ENCODE data around the gene RNU1-4.
"Not testable (repeated sequence)": the region's sequence is repeated elsewhere in the genome, so short reads cannot be mapped to it uniquely, and the experiment has no call there.

Gene RNU1-4

DNA sequence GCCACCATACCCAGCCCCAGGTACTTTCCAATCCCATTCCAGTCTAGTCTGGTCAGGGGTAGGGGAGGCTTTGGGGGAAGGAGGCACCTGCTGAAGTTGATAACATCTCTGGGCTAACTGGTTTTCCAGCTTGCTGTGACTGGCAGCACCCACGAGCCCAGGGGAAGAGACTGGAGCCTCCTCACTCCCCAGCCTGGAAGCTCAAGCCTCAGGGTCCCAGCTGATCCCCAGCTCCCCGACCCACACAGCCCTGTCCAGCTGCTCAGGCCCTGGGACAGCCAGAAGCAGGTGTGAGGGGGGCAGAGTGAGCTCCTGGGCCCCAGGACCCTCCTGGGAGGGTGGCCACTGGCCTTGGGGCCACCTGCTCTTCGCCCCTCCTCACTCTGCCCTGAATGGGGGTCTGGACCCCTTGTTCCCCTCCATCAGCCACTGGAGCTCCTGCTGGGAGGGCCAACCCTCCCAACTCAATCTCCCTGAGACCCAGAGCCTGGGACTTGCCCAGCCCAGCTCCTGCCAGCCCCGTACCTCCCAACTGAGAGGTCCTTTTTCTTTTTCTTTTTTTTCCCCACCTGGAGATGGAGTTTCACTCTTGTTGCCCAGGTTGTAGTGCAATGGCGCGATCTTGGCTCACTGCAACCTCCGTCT lies 23.5 kb upstream of the RNU1-4 start:
- H4K20me1 ChIP-seq (ENCODE audit: insufficient read depth, low read length) = 0 out of 2 replicates have a peak, but pooled peaks cover 4% of the 10 kb centered on the region
- no peak overlapping the region for H3K27ac ChIP-seq (ENCODE audit: low read length)
- H3K36me3 ChIP-seq (replicated peaks; ENCODE audit: low read depth, low read length) = no peaks in the 10 kb centered on the region
- peaks cover 46% of the 10 kb centered on the region for H3K27me3 ChIP-seq (ENCODE audit: low read depth, low read length)
- peaks cover 10% of the 10 kb centered on the region for H3K4me1 ChIP-seq (ENCODE audit: low read length)
- H3K9ac ChIP-seq (ENCODE audit: low read length) = no peak overlapping the region
- no peaks in the 10 kb centered on the region for H3K9me3 ChIP-seq (ENCODE audit: insufficient read depth, low read length)
- TF ChIP-seq, protein P1, sequence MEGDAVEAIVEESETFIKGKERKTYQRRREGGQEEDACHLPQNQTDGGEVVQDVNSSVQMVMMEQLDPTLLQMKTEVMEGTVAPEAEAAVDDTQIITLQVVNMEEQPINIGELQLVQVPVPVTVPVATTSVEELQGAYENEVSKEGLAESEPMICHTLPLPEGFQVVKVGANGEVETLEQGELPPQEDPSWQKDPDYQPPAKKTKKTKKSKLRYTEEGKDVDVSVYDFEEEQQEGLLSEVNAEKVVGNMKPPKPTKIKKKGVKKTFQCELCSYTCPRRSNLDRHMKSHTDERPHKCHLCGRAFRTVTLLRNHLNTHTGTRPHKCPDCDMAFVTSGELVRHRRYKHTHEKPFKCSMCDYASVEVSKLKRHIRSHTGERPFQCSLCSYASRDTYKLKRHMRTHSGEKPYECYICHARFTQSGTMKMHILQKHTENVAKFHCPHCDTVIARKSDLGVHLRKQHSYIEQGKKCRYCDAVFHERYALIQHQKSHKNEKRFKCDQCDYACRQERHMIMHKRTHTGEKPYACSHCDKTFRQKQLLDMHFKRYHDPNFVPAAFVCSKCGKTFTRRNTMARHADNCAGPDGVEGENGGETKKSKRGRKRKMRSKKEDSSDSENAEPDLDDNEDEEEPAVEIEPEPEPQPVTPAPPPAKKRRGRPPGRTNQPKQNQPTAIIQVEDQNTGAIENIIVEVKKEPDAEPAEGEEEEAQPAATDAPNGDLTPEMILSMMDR (IDR thresholded peaks at IDR 0.05; ENCODE audit: low read depth, low read length) = no peak
- TF ChIP-seq EZH2phosphoT487 (IDR thresholded peaks at IDR 0.05; ENCODE audit: low read depth) = no peak
- H2AFZ ChIP-seq (ENCODE audit: low read depth, low read length) = no peak overlapping the region
- H3K79me2 ChIP-seq (ENCODE audit: low read length) = no peaks in the 10 kb centered on the region
- no peak overlapping the region for H3K4me3 ChIP-seq (ENCODE audit: low read length)
- no peak overlapping the region for H3K4me2 ChIP-seq (ENCODE audit: low read length)

DNA sequence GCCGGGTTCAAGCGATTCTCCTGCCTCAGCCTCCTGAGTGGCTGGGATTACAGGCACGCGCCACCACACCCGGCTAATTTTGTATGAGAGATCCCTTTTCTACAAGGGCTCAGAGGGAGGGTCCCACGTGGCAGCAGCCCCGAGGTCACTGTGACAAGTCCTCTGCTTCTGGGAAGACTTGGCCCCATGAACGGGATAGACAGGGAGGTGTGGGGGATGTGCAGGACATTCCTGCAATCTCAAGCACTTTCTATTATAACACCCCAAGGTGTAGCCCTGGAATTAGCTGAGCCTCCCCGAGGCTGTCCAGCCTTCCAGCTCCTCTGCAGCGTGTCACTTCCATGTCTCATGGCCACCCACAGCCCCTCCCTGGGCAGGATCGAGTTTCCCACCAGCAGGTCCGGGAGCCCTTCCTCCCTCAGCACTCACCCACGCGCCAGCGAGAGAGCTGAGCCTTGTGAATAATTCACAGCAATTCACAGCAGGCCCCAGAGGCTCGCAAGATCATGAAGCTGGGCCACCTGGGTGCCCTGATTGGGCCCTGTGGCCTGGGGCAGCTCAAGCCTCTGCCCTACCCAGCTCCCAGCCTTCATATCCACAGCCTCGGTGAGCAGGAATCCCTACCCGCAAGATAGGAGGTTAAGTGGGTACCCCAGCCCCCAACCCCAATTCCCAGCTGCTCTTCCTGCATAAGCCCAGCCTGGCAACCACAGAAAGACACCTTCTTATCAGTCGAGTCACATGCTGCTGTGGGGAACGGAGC lies 22.8 kb upstream of the RNU1-4 start:
- Histone ChIP-seq H4K20me1 (ENCODE audit: insufficient read depth, low read length) (0 out of 2 replicates have a peak, but pooled peaks cover 4% of the 10 kb centered on the region), H3K4me2 (ENCODE audit: low read length) (no peak overlapping the region), H3K36me3 (replicated peaks; ENCODE audit: low read depth, low read length) (no peaks in the 10 kb centered on the region), H3K9ac (ENCODE audit: low read length) (no peak overlapping the region), H3K79me2 (ENCODE audit: low read length) (no peaks in the 10 kb centered on the region), H2AFZ (ENCODE audit: low read depth, low read length) (no peak overlapping the region), H3K4me1 (ENCODE audit: low read length) (peaks cover 10% of the 10 kb centered on the region), H3K27me3 (ENCODE audit: low read depth, low read length) (peaks cover 53% of the 10 kb centered on the region), H3K4me3 (ENCODE audit: low read length) (no peak overlapping the region), H3K9me3 (ENCODE audit: insufficient read depth, low read length) (no peaks in the 10 kb centered on the region), H3K27ac (ENCODE audit: low read length) (no peak overlapping the region)
- TF ChIP-seq, protein P1 (IDR thresholded peaks at IDR 0.05; ENCODE audit: low read depth, low read length) = no peak
- TF ChIP-seq EZH2phosphoT487 (IDR thresholded peaks at IDR 0.05; ENCODE audit: low read depth) = no peak

DNA sequence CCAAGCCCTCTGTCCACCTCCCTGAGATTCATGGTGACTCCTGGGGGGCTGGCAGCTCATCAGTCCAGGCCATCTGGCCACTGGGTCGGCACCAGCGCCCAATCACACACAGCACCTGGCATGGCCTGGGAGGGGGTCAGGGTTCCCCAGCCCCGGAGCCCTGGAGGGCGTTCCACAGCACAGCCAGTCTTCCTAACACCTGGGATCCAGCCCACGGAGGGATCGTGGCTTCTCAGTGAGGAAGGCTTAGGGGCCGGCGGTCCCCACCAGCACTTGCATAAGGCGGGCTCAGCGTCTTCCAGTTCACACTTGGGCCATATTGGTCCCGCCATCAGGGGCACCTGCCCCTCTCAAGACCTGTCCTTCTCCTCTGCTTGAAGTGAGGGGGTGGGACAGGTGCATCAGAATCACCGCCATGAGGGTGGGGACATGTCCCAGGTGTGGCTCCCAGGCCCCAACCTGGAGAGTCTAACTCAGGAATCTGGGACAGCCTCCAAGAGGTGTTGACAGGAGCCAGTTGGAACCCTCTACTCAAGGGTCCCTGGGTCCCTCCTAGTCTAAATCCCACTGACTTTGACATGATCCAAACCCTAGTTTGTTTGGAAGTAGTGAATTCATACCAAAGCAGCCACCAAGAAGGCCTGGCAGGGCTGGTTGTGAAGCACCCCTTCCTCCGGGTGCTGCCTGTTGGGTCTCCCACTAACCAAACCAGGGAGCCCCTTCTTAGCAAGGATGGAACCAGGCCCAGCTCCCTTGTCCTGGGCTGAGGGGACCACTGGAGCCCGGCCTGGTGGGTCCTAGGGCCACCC lies 22.0 kb upstream of the RNU1-4 start:
- peaks cover 56% of the 10 kb centered on the region for H3K27me3 ChIP-seq (ENCODE audit: low read depth, low read length)
- H3K79me2 ChIP-seq (ENCODE audit: low read length); H3K4me2 ChIP-seq (ENCODE audit: low read length); H4K20me1 ChIP-seq (ENCODE audit: insufficient read depth, low read length); H3K36me3 ChIP-seq (replicated peaks; ENCODE audit: low read depth, low read length); H3K9ac ChIP-seq (ENCODE audit: low read length); H3K27ac ChIP-seq (ENCODE audit: low read length); H3K4me3 ChIP-seq (ENCODE audit: low read length); H3K9me3 ChIP-seq (ENCODE audit: insufficient read depth, low read length); H2AFZ ChIP-seq (ENCODE audit: low read depth, low read length): not testable (repeated sequence)
- H3K4me1 ChIP-seq (ENCODE audit: low read length) = peaks cover 10% of the 10 kb centered on the region

DNA sequence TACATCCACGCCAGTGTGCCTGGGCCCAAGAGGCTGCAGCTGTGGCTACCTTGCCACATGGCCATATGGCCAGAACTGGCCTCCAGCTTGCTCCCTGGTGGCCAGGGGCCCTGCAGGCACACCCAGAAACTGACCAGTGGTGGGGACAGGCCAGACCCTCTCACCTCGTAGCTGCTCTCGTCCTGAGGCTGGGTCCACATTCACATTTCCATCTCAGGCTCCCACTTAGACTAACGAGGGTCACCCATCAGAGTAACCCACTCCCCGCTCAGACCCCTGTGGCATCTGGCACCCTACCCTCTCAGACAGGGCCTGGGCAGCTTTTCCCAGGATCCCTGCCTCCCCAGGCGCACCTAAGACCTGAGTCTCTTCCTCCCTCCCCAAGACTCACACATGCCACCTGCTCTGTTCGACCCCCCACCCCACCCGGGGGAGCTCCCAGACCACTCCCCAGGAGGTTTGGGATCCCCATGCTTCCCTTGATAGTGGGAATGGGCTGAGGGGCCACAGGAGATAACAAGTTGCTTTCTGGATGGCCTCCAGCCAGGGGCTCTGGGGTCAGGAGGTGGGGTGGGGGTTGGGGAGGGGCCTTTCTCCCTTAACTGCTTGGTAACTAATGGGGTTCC lies 21.3 kb upstream of the RNU1-4 start:
- H3K36me3 ChIP-seq (replicated peaks; ENCODE audit: low read depth, low read length) = no peaks in the 10 kb centered on the region
- no peak for TF ChIP-seq EZH2phosphoT487 (IDR thresholded peaks at IDR 0.05; ENCODE audit: low read depth)
- TF ChIP-seq, protein P1 (IDR thresholded peaks at IDR 0.05; ENCODE audit: low read depth, low read length) = no peak

More for the DNA sequence above, 21.3 kb upstream of the RNU1-4 start:
- Histone ChIP-seq H3K9ac (ENCODE audit: low read length) (no peak overlapping the region), H2AFZ (ENCODE audit: low read depth, low read length) (no peak overlapping the region), H3K27me3 (ENCODE audit: low read depth, low read length) (peaks cover 63% of the 10 kb centered on the region), H3K4me3 (ENCODE audit: low read length) (no peak overlapping the region), H4K20me1 (ENCODE audit: insufficient read depth, low read length) (peaks cover 10% of the 10 kb centered on the region; the same call in 1 of the 2 replicates), H3K4me2 (ENCODE audit: low read length) (no peak overlapping the region), H3K27ac (ENCODE audit: low read length) (no peak overlapping the region), H3K79me2 (ENCODE audit: low read length) (no peaks in the 10 kb centered on the region), H3K9me3 (ENCODE audit: insufficient read depth, low read length) (no peaks in the 10 kb centered on the region), H3K4me1 (ENCODE audit: low read length) (peaks cover 10% of the 10 kb centered on the region)

Data from OCI-LY3 (cell line).